A549 (cell line): ENCODE results near the gene ADAMTS13. TPM values are rescaled to one million over a fixed set of nuclear protein-coding genes. Genes with fewer than 3 reads are reported as not detected.

Source experiments
- ATAC-seq, 2 experiments: fragments of 200-7000 bp in 1 of 2; fragments of >200 bp in 1 of 2; cut with Nextera tagmentation in 1 of 2; cut with Tn5 transposase in 1 of 2; 3 replicates each; pipeline versions ENCODE4 v1.8.0 to v1.9.1; 2018 to 2020; ENCODE audit warnings: mild to moderate bottlenecking in 1 of 2, moderate library complexity in 1 of 2
- CTCF ChIA-PET: fragments of 300-600 bp; sonication (Branson Sonifier 250); formaldehyde crosslinking; extraction: SDS; loops from one replicate; lab custom pipeline; 2021; ENCODE audit warnings: antibody characterized with exemption, inconsistent platforms; lab: Yijun Ruan, JAX
- POLR2A ChIA-PET: fragments of 350-600 bp; formaldehyde crosslinking; extraction: SDS; loops from one replicate; lab custom pipeline; 2021; ENCODE audit warnings: antibody characterized with exemption, inconsistent platforms; lab: Yijun Ruan, JAX
- DNase-seq, 2 experiments: peaks; one replicate each; pipeline versions ENCODE4 v3.0.0 to v3.0.0-alpha.2; 2011 to 2016; ENCODE audit warnings: low read depth in 1 of 2, low spot score in 1 of 2
- FAIRE-seq: peaks from 2 replicates; lab custom pipeline; 2011; peaks lifted over from hg19 to GRCh38; lab: Jason Lieb, UNC
- H3K27ac ChIP-seq, 2 experiments: fragments of >200 bp; sonication (Bioruptor Twin); formaldehyde crosslinking; 3 replicates each; pipeline ENCODE4 v1.5.1; 2016 to 2017
- H3K4me1 ChIP-seq: fragments of >200 bp; sonication (Bioruptor Twin); formaldehyde crosslinking; 3 replicates; pipeline ENCODE4 v1.6.1; 2016
- H3K4me2 ChIP-seq: fragments of >200 bp; sonication (Bioruptor Twin); formaldehyde crosslinking; 3 replicates; pipeline ENCODE4 v1.6.1; 2016
- H3K4me3 ChIP-seq: fragments of >200 bp; sonication (Bioruptor Twin); formaldehyde crosslinking; 3 replicates; pipeline ENCODE4 v1.5.1; 2016
- H3K9me3 ChIP-seq: fragments of >200 bp; sonication (Bioruptor Twin); formaldehyde crosslinking; 3 replicates; pipeline ENCODE4 v1.6.1; 2016
- EHMT2 ChIP-seq: fragments of 200-600 bp; sonication (generic); IDR thresholded peaks from 2 replicates; pipeline ENCODE4 v1.6.1; 2016; ENCODE audit warnings: antibody characterized with exemption, low read depth, mild to moderate bottlenecking, moderate library complexity
- EP300 ChIP-seq, 2 experiments: fragments of >200 bp; sonication (Bioruptor Twin); formaldehyde crosslinking; IDR thresholded peaks; 2 replicates in 1 of 2; 3 replicates in 1 of 2; pipeline ENCODE4 v1.6.1; 2016 to 2017
- GATA3 ChIP-seq: IDR thresholded peaks from 2 replicates; pipeline ENCODE4 v1.6.1; 2012; ENCODE audit warnings: borderline replicate concordance
- HEYL ChIP-seq: fragments of 250-450 bp; sonication (Bioruptor Pico); IDR thresholded peaks from 2 replicates; pipeline ENCODE4 v1.8.0; 2021; ENCODE audit warnings: mild to moderate bottlenecking, moderate library complexity
- HOXB5 ChIP-seq: fragments of 250-450 bp; sonication (Bioruptor Pico); IDR thresholded peaks from 2 replicates; pipeline ENCODE4 v1.5.0; 2020; ENCODE audit warnings: mild to moderate bottlenecking, moderate library complexity
- JUN ChIP-seq, 2 experiments: fragments of >200 bp; sonication (Bioruptor Twin); formaldehyde crosslinking; IDR thresholded peaks; 2 replicates in 1 of 2; 3 replicates in 1 of 2; pipeline ENCODE4 v1.6.1; 2016 to 2017
- JUNB ChIP-seq: fragments of >200 bp; sonication (Bioruptor Twin); formaldehyde crosslinking; IDR thresholded peaks from 2 replicates; pipeline ENCODE4 v1.6.1; 2016
- KDM5A ChIP-seq: fragments of 200-600 bp; sonication (generic); IDR thresholded peaks from 2 replicates; pipeline ENCODE4 v1.6.1; 2016; ENCODE audit warnings: antibody characterized with exemption, mild to moderate bottlenecking
- MAFK ChIP-seq: fragments of 450-650 bp; IDR thresholded peaks from 2 replicates; pipeline ENCODE4 v1.6.1; 2014; ENCODE audit not compliant: partially characterized antibody
- NPAS2 ChIP-seq: fragments of 250-450 bp; sonication (Bioruptor Pico); IDR thresholded peaks from 2 replicates; pipeline ENCODE4 v1.8.0; 2022; ENCODE audit warnings: mild to moderate bottlenecking, moderate library complexity, borderline replicate concordance
- PHF8 ChIP-seq: fragments of 200-600 bp; sonication (generic); IDR thresholded peaks from 2 replicates; pipeline ENCODE4 v1.6.1; 2016; ENCODE audit warnings: low read depth, mild to moderate bottlenecking, antibody characterized with exemption, moderate library complexity, borderline replicate concordance
- POLR2A ChIP-seq: IDR thresholded peaks from 2 replicates; pipeline ENCODE4 v1.6.1; 2012; ENCODE audit warnings: mild to moderate bottlenecking, low read length
- RAD21 ChIP-seq, 2 experiments: fragments of >200 bp in 1 of 2; sonication (Bioruptor Twin) in 1 of 2; formaldehyde crosslinking in 1 of 2; IDR thresholded peaks in 1 of 2; conservative IDR thresholded peaks in 1 of 2; 2 replicates in 1 of 2; 3 replicates in 1 of 2; pipeline ENCODE4 v1.6.1; 2012 to 2018; ENCODE audit warnings: inconsistent platforms in 1 of 2
- RCOR1 ChIP-seq: fragments of 150-350 bp; IDR thresholded peaks from 2 replicates; pipeline ENCODE4 v1.6.1; 2014; ENCODE audit warnings: antibody characterized with exemption, low read length, low read depth
- RFX5 ChIP-seq: fragments of 450-650 bp; IDR thresholded peaks from 2 replicates; pipeline ENCODE4 v1.7.1; 2014; ENCODE audit warnings: antibody characterized with exemption, mild to moderate bottlenecking, moderate library complexity
- SMC3 ChIP-seq: fragments of >200 bp; sonication (Bioruptor Twin); formaldehyde crosslinking; IDR thresholded peaks from 3 replicates; pipeline ENCODE4 v1.6.1; 2018; ENCODE audit warnings: inconsistent platforms
- ZC3H11A ChIP-seq: fragments of 450-650 bp; IDR thresholded peaks from 2 replicates; pipeline ENCODE4 v1.6.1; 2014; ENCODE audit warnings: antibody characterized with exemption, mild to moderate bottlenecking
- WGBS: methylation state at CpG from one replicate; pipeline ENCODE4 v1.1.6; 2017; ENCODE audit errors: missing lambda C conversion rate; 5-methylcytosine and 5-hydroxymethylcytosine counted together
- polyA plus RNA-seq, 4 experiments: library from polyadenylated mRNA; depleted of rRNA in 3 of 4; stranded (reverse); fragments of >200 nt; fragmentation: RNase III in 1 of 4; extraction: RNeasy Plus Mini Kit Qiagen cat#74134 plus additional on column Dnase treatment in 1 of 4; gene quantifications; 2 replicates in 3 of 4; 3 replicates in 1 of 4; pipeline ENCODE4 v1.2.3, GENCODE V29; 2011 to 2017
- TF ChIP-seq, protein P1 (sequence below): IDR thresholded peaks from 2 replicates; pipeline ENCODE4 v1.6.1; 2012
- TF ChIP-seq, protein P2 (sequence below): fragments of >200 bp; sonication (Bioruptor Twin); formaldehyde crosslinking; IDR thresholded peaks from 3 replicates; pipeline ENCODE4 v1.5.1; 2016
- TF ChIP-seq, protein P3 (sequence below): IDR thresholded peaks from 2 replicates; pipeline ENCODE4 v1.6.1; 2012
- TF ChIP-seq, protein P4 (sequence below): fragments of 250-450 bp; sonication (Bioruptor Pico); IDR thresholded peaks from 2 replicates; pipeline ENCODE4 v1.5.0; 2020; ENCODE audit warnings: low read depth, mild to moderate bottlenecking, moderate library complexity
- TF ChIP-seq, protein P5 (sequence below): fragments of 200-600 bp; sonication (generic); IDR thresholded peaks from 2 replicates; pipeline ENCODE4 v1.6.1; 2016; ENCODE audit warnings: antibody characterized with exemption, mild to moderate bottlenecking, moderate library complexity
- TF ChIP-seq, protein P6 (sequence below): fragments of >200 bp; sonication (Bioruptor Twin); formaldehyde crosslinking; IDR thresholded peaks from 2 replicates; pipeline ENCODE4 v1.6.1; 2016

The ADAMTS13 gene
- polyA plus RNA-seq, 2 of the 4 experiments (the other 2 are of a cell fraction): 0.80 to 0.98 TPM

DNA sequence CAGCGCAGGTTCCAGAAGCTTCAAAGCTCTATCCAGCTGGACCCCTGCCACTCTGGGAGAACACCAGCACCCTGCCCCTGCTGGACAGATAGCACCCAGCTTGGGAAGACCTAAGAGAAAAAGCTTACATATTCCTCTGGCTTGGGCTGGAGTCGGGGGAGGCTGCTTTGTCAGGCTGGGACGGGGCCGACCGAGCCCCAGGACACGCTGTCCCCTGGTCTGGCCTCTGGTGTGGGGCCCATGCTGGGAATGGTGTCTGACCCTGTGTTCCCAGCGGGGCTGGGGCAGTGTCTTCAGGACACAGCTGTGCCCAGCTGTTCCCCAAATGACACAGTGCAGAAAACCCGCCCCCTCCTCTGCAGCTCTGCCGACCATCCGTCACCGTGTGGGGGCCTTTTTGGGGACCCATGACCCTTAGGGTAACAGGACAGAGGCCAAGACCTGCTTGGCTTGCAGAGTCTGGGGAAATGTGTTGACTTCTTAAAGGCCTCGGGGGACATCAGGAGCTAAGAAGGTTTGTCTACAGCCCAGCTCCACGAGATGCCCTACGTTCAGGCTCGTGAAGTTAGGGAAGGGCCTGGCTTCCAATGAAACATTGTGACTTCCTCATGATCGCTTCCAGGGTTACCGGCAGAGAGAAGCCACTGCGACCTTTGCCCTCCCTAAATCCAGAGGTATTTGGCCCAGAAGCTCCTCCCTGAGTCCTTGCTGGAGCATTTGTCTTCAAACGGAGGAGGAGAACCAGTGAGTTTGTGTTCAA, 77.1 kb downstream of the ADAMTS13 start:
- ChIA-PET POLR2A (no interaction called here), CTCF (interaction anchor here (1.3 to 4.8 kb wide), 3 partner anchors 12 to 313 kb away, joined by 4 to 42 read pairs (median 5); no protein-coding TSS in a partner anchor)
- H3K27ac ChIP-seq: no peak overlapping the region
- ATAC-seq: peak; percentile 51 to 62; a peak in 4 of 6 replicates
- no peak overlapping the region for H3K4me2 ChIP-seq
- no peak for FAIRE-seq
- no peak for DNase-seq
- WGBS: 48% methylated on average over 18 of the region's 19 CpGs
- H3K9me3 ChIP-seq: peaks cover 30% of the 10 kb centered on the region
- no peak overlapping the region for H3K4me3 ChIP-seq
- TF ChIP-seq JUN (IDR thresholded peaks at IDR 0.05): no peak
- TF ChIP-seq, protein P1, sequence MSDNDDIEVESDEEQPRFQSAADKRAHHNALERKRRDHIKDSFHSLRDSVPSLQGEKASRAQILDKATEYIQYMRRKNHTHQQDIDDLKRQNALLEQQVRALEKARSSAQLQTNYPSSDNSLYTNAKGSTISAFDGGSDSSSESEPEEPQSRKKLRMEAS: no peak
- no peak for TF ChIP-seq RCOR1
- TF ChIP-seq MAFK: no peak
- TF ChIP-seq RAD21 (conservative IDR thresholded peaks at IDR 0.05 in 1 of 2, IDR thresholded peaks at IDR 0.05 in 1 of 2): no peak
- TF ChIP-seq, protein P2, sequence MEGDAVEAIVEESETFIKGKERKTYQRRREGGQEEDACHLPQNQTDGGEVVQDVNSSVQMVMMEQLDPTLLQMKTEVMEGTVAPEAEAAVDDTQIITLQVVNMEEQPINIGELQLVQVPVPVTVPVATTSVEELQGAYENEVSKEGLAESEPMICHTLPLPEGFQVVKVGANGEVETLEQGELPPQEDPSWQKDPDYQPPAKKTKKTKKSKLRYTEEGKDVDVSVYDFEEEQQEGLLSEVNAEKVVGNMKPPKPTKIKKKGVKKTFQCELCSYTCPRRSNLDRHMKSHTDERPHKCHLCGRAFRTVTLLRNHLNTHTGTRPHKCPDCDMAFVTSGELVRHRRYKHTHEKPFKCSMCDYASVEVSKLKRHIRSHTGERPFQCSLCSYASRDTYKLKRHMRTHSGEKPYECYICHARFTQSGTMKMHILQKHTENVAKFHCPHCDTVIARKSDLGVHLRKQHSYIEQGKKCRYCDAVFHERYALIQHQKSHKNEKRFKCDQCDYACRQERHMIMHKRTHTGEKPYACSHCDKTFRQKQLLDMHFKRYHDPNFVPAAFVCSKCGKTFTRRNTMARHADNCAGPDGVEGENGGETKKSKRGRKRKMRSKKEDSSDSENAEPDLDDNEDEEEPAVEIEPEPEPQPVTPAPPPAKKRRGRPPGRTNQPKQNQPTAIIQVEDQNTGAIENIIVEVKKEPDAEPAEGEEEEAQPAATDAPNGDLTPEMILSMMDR: no peak
- TF ChIP-seq, protein P3, sequence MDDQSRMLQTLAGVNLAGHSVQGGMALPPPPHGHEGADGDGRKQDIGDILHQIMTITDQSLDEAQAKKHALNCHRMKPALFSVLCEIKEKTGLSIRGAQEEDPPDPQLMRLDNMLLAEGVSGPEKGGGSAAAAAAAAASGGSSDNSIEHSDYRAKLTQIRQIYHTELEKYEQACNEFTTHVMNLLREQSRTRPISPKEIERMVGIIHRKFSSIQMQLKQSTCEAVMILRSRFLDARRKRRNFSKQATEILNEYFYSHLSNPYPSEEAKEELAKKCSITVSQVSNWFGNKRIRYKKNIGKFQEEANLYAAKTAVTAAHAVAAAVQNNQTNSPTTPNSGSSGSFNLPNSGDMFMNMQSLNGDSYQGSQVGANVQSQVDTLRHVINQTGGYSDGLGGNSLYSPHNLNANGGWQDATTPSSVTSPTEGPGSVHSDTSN: no peak
- TF ChIP-seq RFX5: no peak
- TF ChIP-seq, protein P4, sequence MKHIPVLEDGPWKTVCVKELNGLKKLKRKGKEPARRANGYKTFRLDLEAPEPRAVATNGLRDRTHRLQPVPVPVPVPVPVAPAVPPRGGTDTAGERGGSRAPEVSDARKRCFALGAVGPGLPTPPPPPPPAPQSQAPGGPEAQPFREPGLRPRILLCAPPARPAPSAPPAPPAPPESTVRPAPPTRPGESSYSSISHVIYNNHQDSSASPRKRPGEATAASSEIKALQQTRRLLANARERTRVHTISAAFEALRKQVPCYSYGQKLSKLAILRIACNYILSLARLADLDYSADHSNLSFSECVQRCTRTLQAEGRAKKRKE: no peak
- TF ChIP-seq HEYL (CRISPR knock-in tag): no peak
- TF ChIP-seq HOXB5 (CRISPR knock-in tag): no peak
- no peak for TF ChIP-seq POLR2A
- no peak for TF ChIP-seq ZC3H11A
- TF ChIP-seq KDM5A: no peak
- no peak for TF ChIP-seq EHMT2
- TF ChIP-seq, protein P5, sequence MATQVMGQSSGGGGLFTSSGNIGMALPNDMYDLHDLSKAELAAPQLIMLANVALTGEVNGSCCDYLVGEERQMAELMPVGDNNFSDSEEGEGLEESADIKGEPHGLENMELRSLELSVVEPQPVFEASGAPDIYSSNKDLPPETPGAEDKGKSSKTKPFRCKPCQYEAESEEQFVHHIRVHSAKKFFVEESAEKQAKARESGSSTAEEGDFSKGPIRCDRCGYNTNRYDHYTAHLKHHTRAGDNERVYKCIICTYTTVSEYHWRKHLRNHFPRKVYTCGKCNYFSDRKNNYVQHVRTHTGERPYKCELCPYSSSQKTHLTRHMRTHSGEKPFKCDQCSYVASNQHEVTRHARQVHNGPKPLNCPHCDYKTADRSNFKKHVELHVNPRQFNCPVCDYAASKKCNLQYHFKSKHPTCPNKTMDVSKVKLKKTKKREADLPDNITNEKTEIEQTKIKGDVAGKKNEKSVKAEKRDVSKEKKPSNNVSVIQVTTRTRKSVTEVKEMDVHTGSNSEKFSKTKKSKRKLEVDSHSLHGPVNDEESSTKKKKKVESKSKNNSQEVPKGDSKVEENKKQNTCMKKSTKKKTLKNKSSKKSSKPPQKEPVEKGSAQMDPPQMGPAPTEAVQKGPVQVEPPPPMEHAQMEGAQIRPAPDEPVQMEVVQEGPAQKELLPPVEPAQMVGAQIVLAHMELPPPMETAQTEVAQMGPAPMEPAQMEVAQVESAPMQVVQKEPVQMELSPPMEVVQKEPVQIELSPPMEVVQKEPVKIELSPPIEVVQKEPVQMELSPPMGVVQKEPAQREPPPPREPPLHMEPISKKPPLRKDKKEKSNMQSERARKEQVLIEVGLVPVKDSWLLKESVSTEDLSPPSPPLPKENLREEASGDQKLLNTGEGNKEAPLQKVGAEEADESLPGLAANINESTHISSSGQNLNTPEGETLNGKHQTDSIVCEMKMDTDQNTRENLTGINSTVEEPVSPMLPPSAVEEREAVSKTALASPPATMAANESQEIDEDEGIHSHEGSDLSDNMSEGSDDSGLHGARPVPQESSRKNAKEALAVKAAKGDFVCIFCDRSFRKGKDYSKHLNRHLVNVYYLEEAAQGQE: no peak
- TF ChIP-seq GATA3: no peak
- TF ChIP-seq EP300 (IDR thresholded peaks at IDR 0.05): no peak
- no peaks in the 10 kb centered on the region for H3K4me1 ChIP-seq

DNA sequence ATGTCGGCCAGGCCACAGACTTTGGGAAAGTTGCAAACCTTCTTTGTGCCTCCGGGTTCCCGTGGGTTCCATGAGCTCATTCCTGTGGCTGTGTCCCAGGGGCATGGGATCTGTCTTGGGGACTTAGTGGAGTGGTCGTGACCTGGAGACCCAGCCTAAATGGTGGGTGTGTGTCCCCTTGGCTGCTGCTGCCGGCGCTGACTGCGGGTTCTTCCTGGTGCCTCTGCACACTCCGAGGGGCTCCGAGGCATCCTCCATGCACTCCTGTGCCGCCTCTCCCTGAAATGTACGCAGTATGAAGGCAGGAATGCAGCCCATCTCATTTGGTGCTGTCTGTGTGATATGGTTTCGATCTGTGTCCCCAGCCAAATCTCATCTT, 77.7 kb downstream of the ADAMTS13 start:
- 50% methylated on average over 11 of the region's 12 CpGs for WGBS
- Histone ChIP-seq H3K4me3 (no peak overlapping the region), H3K27ac (no peak overlapping the region), H3K4me1 (no peaks in the 10 kb centered on the region), H3K4me2 (no peak overlapping the region), H3K9me3 (peaks cover 30% of the 10 kb centered on the region)
- TF ChIP-seq NPAS2 (CRISPR knock-in tag) (no peak), PHF8 (no peak), KDM5A (no peak), SMC3 (no peak), EP300 (IDR thresholded peaks at IDR 0.05) (no peak), HEYL (CRISPR knock-in tag) (no peak), JUNB (no peak)
- TF ChIP-seq, protein P6, sequence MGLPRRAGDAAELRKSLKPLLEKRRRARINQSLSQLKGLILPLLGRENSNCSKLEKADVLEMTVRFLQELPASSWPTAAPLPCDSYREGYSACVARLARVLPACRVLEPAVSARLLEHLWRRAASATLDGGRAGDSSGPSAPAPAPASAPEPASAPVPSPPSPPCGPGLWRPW: no peak
- TF ChIP-seq, protein P5: no peak
- FAIRE-seq: no peak
- ChIA-PET CTCF (interaction anchor here (0.6 to 4.8 kb wide), 4 partner anchors 13 to 741 kb away, joined by 3 to 42 read pairs (median 4); no protein-coding TSS in a partner anchor), POLR2A (no interaction called here)
- no peak; a peak in 1 of 6 replicates for ATAC-seq
- no peak for DNase-seq
